ENCODE measurements around the gene USP36.
A peak's percentile ranks its signal among the peaks of the same experiment; 100 is the strongest.

The USP36 gene

GRCh38 chr17:78748048-78748729 is 92.4 kb downstream of the USP36 start:
- H3K36me3 ChIP-seq (ENCODE audit: control insufficient read depth, insufficient read depth, low read length): peaks cover 1% of the 10 kb centered on the region
- H3K27me3 ChIP-seq (replicated peaks; ENCODE audit: control insufficient read depth, insufficient read depth, low read length): no peaks in the 10 kb centered on the region
- peak; percentile 63 for DNase-seq (ENCODE audit: extremely low read depth, insufficient read length)
- TF ChIP-seq CTCF (IDR thresholded peaks at IDR 0.05; ENCODE audit: insufficient read depth, low read length, poor library complexity, severe bottlenecking): no peak
- H3K4me3 ChIP-seq (replicated peaks; ENCODE audit: low read depth, low read length): peak overlapping the region; percentile 26

GRCh38 chr17:78747488-78747887 is 93.1 kb downstream of the USP36 start:
- Histone ChIP-seq H3K27me3 (replicated peaks; ENCODE audit: control insufficient read depth, insufficient read depth, low read length) (no peaks in the 10 kb centered on the region), H3K4me3 (replicated peaks; ENCODE audit: low read depth, low read length) (no peak overlapping the region; the same call in 1 of the 2 replicates), H3K36me3 (ENCODE audit: control insufficient read depth, insufficient read depth, low read length) (peaks cover 1% of the 10 kb centered on the region)
- no peak for TF ChIP-seq CTCF (IDR thresholded peaks at IDR 0.05; ENCODE audit: insufficient read depth, low read length, poor library complexity, severe bottlenecking)
- DNase-seq (ENCODE audit: extremely low read depth, insufficient read length): no peak

- no peak for DNase-seq (ENCODE audit: extremely low read depth, insufficient read length)
Observed at GRCh38 chr17:78746949-78747269, 93.7 kb downstream of the USP36 start.

GRCh38 chr17:78746263-78746948 is 94.2 kb downstream of the USP36 start:
- no peak for TF ChIP-seq CTCF (IDR thresholded peaks at IDR 0.05; ENCODE audit: insufficient read depth, low read length, poor library complexity, severe bottlenecking)
- H3K27me3 ChIP-seq (replicated peaks; ENCODE audit: control insufficient read depth, insufficient read depth, low read length): no peaks in the 10 kb centered on the region
- H3K4me3 ChIP-seq (replicated peaks; ENCODE audit: low read depth, low read length): no peak overlapping the region
- peaks cover 3% of the 10 kb centered on the region for H3K36me3 ChIP-seq (ENCODE audit: control insufficient read depth, insufficient read depth, low read length)
- DNase-seq (ENCODE audit: extremely low read depth, insufficient read length): no peak

More at GRCh38 chr17:78746949-78747269, 93.7 kb downstream of the USP36 start:
- H3K4me3 ChIP-seq (replicated peaks; ENCODE audit: low read depth, low read length): no peak overlapping the region
- no peak for TF ChIP-seq CTCF (IDR thresholded peaks at IDR 0.05; ENCODE audit: insufficient read depth, low read length, poor library complexity, severe bottlenecking)
- H3K27me3 ChIP-seq (replicated peaks; ENCODE audit: control insufficient read depth, insufficient read depth, low read length): no peaks in the 10 kb centered on the region
- H3K36me3 ChIP-seq (ENCODE audit: control insufficient read depth, insufficient read depth, low read length): peaks cover 1% of the 10 kb centered on the region

Data from GM06990 (cell line).